Neuron (in vitro differentiated cells): ENCODE data around the gene CLEC2D.

Source experiments
- H2AFZ ChIP-seq: one replicate; pipeline ENCODE4 v1.6.1; 2013; ENCODE audit warnings: low read depth, mild to moderate bottlenecking, inconsistent platforms, low read length, moderate library complexity
- H3K27me3 ChIP-seq: one replicate; pipeline ENCODE4 v1.6.1; 2013; ENCODE audit warnings: low read length; ENCODE audit not compliant: insufficient read depth
- H3K36me3 ChIP-seq: one replicate; pipeline ENCODE4 v1.6.1; 2013; ENCODE audit warnings: low read length; ENCODE audit not compliant: insufficient read depth
- H3K4me1 ChIP-seq: one replicate; pipeline ENCODE4 v1.6.1; 2013; ENCODE audit warnings: low read length; ENCODE audit not compliant: insufficient read depth
- H3K4me3 ChIP-seq: 2 replicates; pipeline ENCODE4 v1.5.1; 2013; ENCODE audit warnings: mild to moderate bottlenecking, low read length, moderate library complexity
- H3K9me3 ChIP-seq: one replicate; pipeline ENCODE4 v1.6.1; 2013; ENCODE audit warnings: low read length

Gene CLEC2D, protein sequence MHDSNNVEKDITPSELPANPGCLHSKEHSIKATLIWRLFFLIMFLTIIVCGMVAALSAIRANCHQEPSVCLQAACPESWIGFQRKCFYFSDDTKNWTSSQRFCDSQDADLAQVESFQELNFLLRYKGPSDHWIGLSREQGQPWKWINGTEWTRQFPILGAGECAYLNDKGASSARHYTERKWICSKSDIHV

DNA sequence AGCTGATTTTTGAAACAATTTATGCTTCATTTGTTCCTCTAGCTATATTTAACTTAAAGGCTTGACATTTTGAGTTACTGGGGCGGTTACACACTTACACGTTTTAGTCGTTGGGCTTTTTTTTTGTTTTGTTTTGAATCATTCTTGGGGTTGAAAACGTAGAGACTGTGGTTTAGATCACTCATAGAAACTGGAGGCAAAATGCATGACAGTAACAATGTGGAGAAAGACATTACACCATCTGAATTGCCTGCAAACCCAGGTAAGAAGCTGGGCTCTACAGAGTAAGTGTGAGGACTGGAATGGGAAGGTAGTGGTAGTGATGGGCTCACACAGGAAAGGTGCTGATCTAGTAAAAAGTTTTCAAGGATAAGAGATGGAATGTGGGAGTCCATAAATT is at the start of gene CLEC2D:
Gene CLEC2D (plus strand): TSS at position 180 of the 400 bp plus-strand sequence. CDS start 22 bp downstream, at position 202.
- Histone ChIP-seq H3K9me3 (no peaks in the 10 kb centered on the region), H3K4me3 (no peak within 1 kb of the TSS), H2AFZ (no peak within 1 kb of the TSS), H3K36me3 (peaks cover 10% of the 10 kb centered on the region), H3K4me1 (no peaks in the 10 kb centered on the region), H3K27me3 (no peaks in the 10 kb centered on the region)

DNA sequence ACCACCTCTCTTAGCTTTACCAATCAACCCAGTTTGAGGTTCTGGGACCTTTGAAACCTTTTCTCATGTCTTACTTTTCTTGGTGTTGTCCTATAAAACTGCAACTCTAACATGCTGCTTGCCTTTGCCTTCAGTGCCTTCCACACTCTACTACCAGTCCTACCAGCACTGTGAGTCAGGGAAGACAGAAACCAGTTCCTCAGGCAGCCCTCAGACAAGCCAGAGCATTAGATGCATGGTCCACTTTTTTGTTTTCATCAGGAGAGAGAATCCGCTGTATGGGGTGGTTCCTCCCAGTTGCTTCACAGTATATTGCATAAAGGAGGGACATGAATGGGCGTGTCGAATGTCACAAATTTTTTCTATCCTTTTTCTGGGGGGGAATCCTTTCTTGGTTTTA is 44.5 kb upstream of the CLEC2D start:
- H3K4me1 ChIP-seq: no peaks in the 10 kb centered on the region
- no peak overlapping the region for H2AFZ ChIP-seq
- H3K27me3 ChIP-seq: no peaks in the 10 kb centered on the region
- H3K4me3 ChIP-seq: no peak overlapping the region
- no peaks in the 10 kb centered on the region for H3K36me3 ChIP-seq
- peaks cover 2% of the 10 kb centered on the region for H3K9me3 ChIP-seq

DNA sequence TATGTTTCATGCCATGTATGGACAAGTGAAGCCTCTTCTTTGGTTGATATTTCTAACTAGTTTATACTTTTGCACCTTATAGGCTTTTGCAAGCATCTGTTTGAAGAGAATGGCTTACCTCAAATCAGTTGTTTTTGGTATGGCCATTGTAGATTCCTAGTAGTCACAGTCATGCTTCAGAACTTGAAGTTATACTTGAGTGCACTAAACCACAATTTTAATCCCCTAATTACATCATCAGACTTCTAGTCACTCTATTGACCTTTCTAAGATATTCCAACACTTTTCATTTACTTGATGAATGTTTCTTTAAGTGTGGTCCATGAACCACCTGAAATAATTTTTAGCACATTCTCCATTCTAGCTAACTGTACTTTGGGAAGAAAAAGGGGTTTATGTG is 43.2 kb upstream of the CLEC2D start:
- H3K27me3 ChIP-seq: no peaks in the 10 kb centered on the region
- no peaks in the 10 kb centered on the region for H3K4me1 ChIP-seq
- peaks cover 2% of the 10 kb centered on the region for H3K9me3 ChIP-seq
- H2AFZ ChIP-seq: no peak overlapping the region
- no peaks in the 10 kb centered on the region for H3K36me3 ChIP-seq
- H3K4me3 ChIP-seq: no peak overlapping the region

DNA sequence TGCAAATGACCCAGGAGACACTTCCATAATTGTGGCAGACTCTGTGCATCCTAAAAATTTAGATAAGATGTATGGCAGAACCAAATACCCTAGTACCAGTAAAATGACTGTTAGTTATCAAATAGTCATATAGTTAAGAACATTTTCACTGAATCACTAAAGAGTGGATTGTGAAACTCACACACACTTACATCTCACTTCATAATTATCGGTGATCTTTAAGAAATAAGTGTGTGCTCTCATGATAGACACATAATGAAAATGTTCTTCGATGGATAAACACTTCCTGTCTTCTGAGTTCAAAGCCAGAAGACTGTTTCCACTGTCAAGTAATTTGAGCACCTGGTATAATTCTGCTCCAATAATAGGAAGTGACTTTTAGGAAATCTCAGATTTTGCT is 42.7 kb upstream of the CLEC2D start:
- no peak overlapping the region for H2AFZ ChIP-seq
- no peak overlapping the region for H3K4me3 ChIP-seq
- no peaks in the 10 kb centered on the region for H3K27me3 ChIP-seq
- H3K4me1 ChIP-seq: no peaks in the 10 kb centered on the region
- no peaks in the 10 kb centered on the region for H3K36me3 ChIP-seq
- H3K9me3 ChIP-seq: peaks cover 2% of the 10 kb centered on the region

DNA sequence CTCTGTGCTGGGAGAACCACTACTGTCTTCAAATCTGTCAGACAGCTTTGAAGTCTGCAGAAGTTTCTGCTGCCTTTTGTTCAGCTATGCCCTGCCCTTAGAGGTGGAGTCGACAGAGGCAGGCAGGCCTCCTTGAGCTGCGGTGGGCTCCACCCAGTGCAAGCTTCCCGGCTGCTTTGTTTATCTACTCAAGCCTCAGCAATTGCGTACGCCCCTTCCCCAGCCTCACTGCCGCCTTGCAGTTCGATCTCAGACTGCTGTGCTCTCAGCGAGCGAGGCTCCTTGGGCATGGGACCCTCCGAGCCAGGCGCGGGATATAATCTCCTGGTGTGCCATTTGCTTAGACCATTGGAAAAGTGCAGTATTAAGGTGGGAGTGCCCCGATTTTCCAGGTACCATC is 36.7 kb upstream of the CLEC2D start:
- no peaks in the 10 kb centered on the region for H3K36me3 ChIP-seq
- no peak overlapping the region for H2AFZ ChIP-seq
- H3K27me3 ChIP-seq: no peaks in the 10 kb centered on the region
- no peak overlapping the region for H3K4me3 ChIP-seq
- peaks cover 4% of the 10 kb centered on the region for H3K9me3 ChIP-seq
- no peaks in the 10 kb centered on the region for H3K4me1 ChIP-seq

DNA sequence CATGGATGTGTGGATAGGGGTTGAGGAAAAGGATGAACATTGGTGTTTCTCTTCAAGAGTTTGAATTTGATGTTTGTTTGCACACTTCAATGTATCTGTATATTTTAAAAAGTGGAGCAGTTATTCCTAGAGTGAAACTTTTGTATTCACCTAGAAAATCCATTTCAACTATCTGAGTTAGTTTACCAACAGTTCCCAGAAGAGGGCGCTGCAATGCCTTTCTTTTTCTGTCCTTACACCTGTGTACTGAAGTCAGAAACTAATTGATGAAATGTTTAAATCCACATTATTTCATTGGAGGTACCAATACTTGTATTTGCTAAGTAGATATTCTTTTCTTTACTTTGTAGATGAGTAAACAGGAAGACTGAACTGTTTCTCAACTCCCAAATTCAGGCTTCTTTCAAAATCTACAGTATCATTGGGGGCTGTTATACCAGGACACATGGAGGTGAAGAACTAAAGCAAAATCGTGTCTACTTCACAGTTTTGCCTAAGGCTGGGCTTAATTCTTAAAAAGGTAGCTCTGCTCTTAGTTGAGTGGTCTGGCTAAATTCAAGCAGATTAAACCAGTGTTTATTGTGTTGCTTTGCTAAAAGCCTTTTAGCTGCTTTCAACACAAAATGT is 35.2 kb upstream of the CLEC2D start:
- Histone ChIP-seq H2AFZ (no peak overlapping the region), H3K27me3 (no peaks in the 10 kb centered on the region), H3K4me1 (no peaks in the 10 kb centered on the region), H3K36me3 (no peaks in the 10 kb centered on the region), H3K9me3 (peaks cover 4% of the 10 kb centered on the region), H3K4me3 (no peak overlapping the region)

DNA sequence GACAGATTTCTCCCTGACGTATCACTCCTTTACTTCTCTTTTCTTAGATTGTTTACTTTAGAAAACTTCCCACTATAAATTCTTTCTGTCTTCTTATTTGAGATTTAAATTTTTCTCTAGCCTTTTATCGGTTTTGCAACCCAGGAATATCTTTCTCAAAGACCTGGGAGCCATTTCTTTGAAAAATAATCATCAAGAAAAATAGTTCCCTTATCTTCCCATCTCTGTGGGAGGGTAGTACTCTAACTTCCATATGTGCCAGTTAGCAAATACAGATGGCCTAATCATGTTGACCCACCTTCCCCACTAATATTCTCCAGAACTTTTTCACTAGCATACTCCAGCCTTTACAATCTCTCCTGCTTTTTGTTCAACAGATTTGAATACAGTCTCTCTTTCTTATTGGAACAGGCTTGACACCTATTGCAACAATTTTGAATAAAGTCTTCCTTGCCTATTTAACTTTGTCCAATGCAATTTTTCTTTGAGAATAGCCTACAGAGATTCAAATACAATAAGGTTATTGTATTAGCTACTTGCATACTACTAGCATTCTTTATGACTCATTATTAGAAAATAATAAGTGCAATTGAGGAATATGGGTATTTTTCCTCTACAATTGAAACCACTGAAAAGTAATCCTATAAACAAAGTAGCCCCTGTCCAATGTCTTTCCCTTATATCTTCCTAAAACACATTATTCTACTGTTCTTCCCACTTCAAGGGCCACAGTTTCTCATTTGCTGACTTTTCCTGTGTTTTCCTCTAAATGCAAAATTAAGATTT is 34.4 kb upstream of the CLEC2D start:
- no peaks in the 10 kb centered on the region for H3K36me3 ChIP-seq
- no peaks in the 10 kb centered on the region for H3K4me1 ChIP-seq
- H3K4me3 ChIP-seq: no peak overlapping the region
- H3K9me3 ChIP-seq: peaks cover 4% of the 10 kb centered on the region
- H3K27me3 ChIP-seq: no peaks in the 10 kb centered on the region
- H2AFZ ChIP-seq: no peak overlapping the region

DNA sequence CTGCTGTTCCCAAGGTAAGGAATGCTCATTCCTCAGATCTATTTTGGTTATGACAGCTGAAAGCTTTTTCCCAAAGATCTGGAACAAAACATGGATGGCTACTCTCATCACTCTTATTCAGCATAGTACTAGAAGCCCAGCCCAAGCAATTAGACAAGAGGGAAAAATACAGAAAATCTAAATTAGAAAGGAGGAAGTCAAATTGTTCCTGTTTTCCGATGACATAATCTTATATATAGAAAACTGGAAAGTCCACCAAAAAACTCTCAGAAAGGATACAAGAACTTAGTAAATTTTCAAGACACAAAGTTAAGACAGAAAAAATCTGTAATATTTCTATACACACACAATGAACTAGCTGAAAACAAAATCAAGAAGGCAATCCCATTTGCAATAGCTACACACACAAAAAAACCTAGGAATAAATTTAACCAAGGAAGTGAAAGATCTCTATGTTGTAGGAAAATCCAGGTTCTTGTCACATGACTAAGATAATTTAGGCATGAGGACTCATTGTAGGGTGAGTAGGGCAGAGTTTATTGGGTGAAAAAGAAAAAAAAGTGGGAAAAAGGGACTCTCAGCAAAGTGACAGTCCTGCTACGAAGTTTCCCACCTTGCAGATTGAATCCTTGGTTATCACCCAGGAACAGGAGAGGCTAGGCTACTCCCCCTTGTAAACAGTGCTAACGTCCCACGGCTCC is 33.2 kb upstream of the CLEC2D start:
- Histone ChIP-seq H2AFZ (no peak overlapping the region), H3K36me3 (no peaks in the 10 kb centered on the region), H3K4me1 (no peaks in the 10 kb centered on the region), H3K9me3 (peaks cover 4% of the 10 kb centered on the region), H3K4me3 (no peak overlapping the region), H3K27me3 (no peaks in the 10 kb centered on the region)

DNA sequence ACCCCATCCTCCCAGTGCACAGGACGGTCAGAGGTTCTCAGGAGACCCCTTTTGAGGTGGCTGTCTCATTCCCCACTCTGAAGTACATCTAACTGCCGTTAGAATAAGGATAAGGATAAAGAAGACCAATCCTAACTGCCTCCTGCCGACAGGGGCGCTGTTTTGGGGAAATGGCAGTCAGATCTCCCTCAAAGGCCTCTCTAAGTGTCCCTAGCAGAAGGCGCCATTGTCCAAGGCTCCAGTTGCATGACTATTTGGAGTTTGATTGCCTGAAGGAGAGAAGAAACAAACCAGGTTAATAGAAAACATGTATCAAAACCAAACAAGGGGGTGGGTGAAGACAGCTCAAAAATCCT is 32.7 kb upstream of the CLEC2D start:
- Histone ChIP-seq H3K4me3 (no peak overlapping the region), H2AFZ (no peak overlapping the region), H3K4me1 (no peaks in the 10 kb centered on the region), H3K9me3 (peaks cover 4% of the 10 kb centered on the region), H3K27me3 (no peaks in the 10 kb centered on the region), H3K36me3 (no peaks in the 10 kb centered on the region)

DNA sequence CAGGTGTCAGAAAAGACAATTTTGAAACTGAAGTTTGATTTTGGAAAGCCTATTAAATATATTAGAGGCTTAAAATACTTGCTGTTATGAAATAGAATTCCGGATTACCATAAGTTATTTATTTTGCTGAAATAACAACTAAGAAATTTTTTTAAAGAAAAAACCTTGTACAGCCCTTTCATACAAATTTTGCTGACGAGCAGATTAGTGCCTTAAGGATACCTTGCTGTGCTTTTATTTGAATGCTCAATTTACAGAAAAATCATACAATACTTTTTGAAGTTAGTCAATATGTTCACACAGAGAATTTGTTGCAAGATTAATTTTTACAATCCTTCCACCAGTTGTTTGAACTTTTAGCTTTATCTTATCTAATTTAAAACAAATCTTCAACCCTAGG is 29.5 kb upstream of the CLEC2D start:
- no peak overlapping the region for H2AFZ ChIP-seq
- no peaks in the 10 kb centered on the region for H3K9me3 ChIP-seq
- H3K4me3 ChIP-seq: no peak overlapping the region
- H3K27me3 ChIP-seq: no peaks in the 10 kb centered on the region
- H3K36me3 ChIP-seq: no peaks in the 10 kb centered on the region
- H3K4me1 ChIP-seq: no peaks in the 10 kb centered on the region

DNA sequence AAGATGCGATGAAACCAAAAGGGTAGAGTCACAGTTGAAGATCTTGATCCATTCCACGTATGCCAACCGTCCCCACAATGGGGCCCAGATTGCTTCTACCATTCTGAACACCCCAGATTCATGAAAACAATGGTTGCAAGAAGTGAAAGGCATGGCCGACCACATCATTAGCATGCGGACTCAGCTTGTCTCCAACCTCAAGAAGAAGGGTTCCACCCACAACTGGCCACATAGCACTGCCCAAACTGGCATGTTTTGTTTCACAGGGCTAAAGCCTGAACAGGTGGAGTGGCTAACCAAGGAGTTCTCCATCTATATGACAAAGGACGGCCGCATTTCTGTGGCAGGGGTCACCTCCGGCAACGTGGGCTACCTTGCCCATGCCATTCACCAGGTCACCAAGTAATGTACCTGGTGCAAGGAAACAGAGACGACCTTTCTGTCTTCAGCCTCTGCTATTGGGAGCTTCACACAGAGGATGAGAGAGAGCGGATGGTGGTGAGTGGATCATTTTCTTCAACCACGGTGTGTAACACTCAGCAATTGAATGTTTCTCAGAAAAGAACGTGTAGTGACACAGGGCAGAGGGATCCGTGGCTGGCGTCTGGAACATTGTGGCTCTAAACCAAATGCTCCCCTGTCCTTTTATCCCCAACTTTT is 26.8 kb upstream of the CLEC2D start:
- Histone ChIP-seq H3K9me3 (no peaks in the 10 kb centered on the region), H3K36me3 (no peaks in the 10 kb centered on the region), H3K27me3 (no peaks in the 10 kb centered on the region), H3K4me3 (no peak overlapping the region), H2AFZ (no peak overlapping the region), H3K4me1 (peaks cover 6% of the 10 kb centered on the region)

DNA sequence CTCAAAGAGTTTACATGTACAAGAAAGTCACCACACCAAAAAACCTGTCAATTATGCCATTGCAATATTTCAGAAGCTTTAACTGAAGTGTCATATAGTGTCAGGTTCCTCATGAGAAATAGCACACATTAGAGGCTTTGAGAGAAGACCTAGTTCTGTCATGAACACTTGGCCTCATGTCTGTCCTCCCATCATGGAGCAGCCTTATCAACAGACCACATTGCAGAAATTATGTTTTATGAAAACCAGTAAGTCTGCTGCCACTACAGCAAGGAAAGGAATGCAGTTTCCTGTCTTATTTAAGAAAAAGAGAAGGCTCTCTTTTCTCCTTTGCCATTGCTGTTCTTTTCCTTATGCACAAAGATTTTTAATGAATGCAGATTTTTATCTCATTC is 26.2 kb upstream of the CLEC2D start:
- Histone ChIP-seq H3K9me3 (no peaks in the 10 kb centered on the region), H3K27me3 (no peaks in the 10 kb centered on the region), H2AFZ (no peak overlapping the region), H3K4me3 (no peak overlapping the region), H3K4me1 (peaks cover 6% of the 10 kb centered on the region), H3K36me3 (no peaks in the 10 kb centered on the region)
